HCT116 (cell line): Measurements from ENCODE around the gene WBP1. TPM values are rescaled to one million over a fixed set of nuclear protein-coding genes. Genes with fewer than 3 reads are reported as not detected.

Experiments
- ATAC-seq: fragments of 200-7000 bp; cut with Tn5 transposase; 2 replicates; pipeline ENCODE4 v1.9.1; 2020; ENCODE audit warnings: mild to moderate bottlenecking, moderate library complexity
- BruUV-seq: library from RNA; stranded (reverse); fragments of 400-500 nt; replicated peaks from 2 replicates; lab custom pipeline; 2021; lab: Mats Ljungman, UMichigan
- CTCF ChIA-PET: fragments of 300-600 bp; sonication (Branson Sonifier 250); formaldehyde crosslinking; loops from one replicate; lab custom pipeline; 2021; ENCODE audit warnings: antibody characterized with exemption; lab: Charles Lee
- POLR2A ChIA-PET: fragments of 300-600, 350-600 bp; sonication (Branson Sonifier 250); formaldehyde crosslinking; loops from one replicate; lab custom pipeline; 2021; ENCODE audit warnings: antibody characterized with exemption; lab: Charles Lee
- RAD21 ChIA-PET, 2 experiments: fragments of 300-600 bp; sonication (Branson Sonifier 250); formaldehyde crosslinking; loops; one replicate each; lab custom pipeline; 2023; ENCODE audit warnings: low total read pairs in 2 of 2; ENCODE audit not compliant: uncharacterized antibody in 2 of 2, unreplicated experiment in 2 of 2, low non-redundant PET in 1 of 2; lab: Charles Lee
- DNase-seq: peaks from one replicate; pipeline ENCODE4 v3.0.0-alpha.2; 2010; ENCODE audit warnings: low read depth, low spot score
- H2AFZ ChIP-seq: fragments of 200-600 bp; shearing (Covaris generic), sonication (generic); 2 replicates; pipeline ENCODE4 v1.6.1; 2017; ENCODE audit warnings: low read depth, mixed run types, mixed read lengths, antibody characterized with exemption, low read length; ENCODE audit not compliant: poor library complexity, severe bottlenecking
- H3K27ac ChIP-seq: 2 replicates; pipeline ENCODE4 v1.5.1; 2012; ENCODE audit warnings: low read depth, low read length
- H3K27me3 ChIP-seq: fragments of 200-600 bp; sonication (generic); 2 replicates; pipeline ENCODE4 v1.6.1; 2016; ENCODE audit warnings: mixed run types, low read length, mixed read lengths; ENCODE audit not compliant: insufficient read depth
- H3K36me3 ChIP-seq, 2 experiments: fragments of 200-500 bp in 1 of 2; fragments of 200-600 bp in 1 of 2; sonication (Bioruptor generic) in 1 of 2; sonication (generic) in 1 of 2; 2 replicates each; pipeline versions ENCODE4 v1.5.1 to v1.6.1; 2014 to 2016; ENCODE audit warnings: low read length in 2 of 2, inconsistent platforms in 1 of 2, mixed read lengths in 1 of 2, mixed run types in 1 of 2; ENCODE audit not compliant: insufficient read depth in 2 of 2, control insufficient read depth in 1 of 2
- H3K4me1 ChIP-seq, 2 experiments: fragments of 200-600 bp in 1 of 2; sonication (generic) in 1 of 2; 2 replicates each; pipeline versions ENCODE4 v1.5.1 to v1.6.1; 2012 to 2017; ENCODE audit warnings: low read length in 2 of 2, inconsistent platforms in 1 of 2, mild to moderate bottlenecking in 1 of 2, mixed read lengths in 1 of 2, mixed run types in 1 of 2, moderate library complexity in 1 of 2; ENCODE audit not compliant: insufficient read depth in 2 of 2, control insufficient read depth in 1 of 2
- H3K4me2 ChIP-seq: fragments of 200-600 bp; sonication (generic); 2 replicates; pipeline ENCODE4 v1.6.1; 2017; ENCODE audit warnings: mixed run types, low read length, mixed read lengths
- H3K4me3 ChIP-seq, 2 experiments: fragments of 200-600 bp in 1 of 2; sonication (generic) in 1 of 2; replicated peaks in 1 of 2; 2 replicates each; pipeline ENCODE4 v1.5.1; 2011 to 2016; ENCODE audit warnings: low read length in 2 of 2, control low read depth in 1 of 2, low read depth in 1 of 2, mild to moderate bottlenecking in 1 of 2, mixed read lengths in 1 of 2, mixed run types in 1 of 2
- H3K79me2 ChIP-seq: fragments of 200-600 bp; sonication (generic); 2 replicates; pipeline ENCODE4 v1.6.1; 2017; ENCODE audit warnings: mild to moderate bottlenecking, mixed run types, low read length, moderate library complexity, mixed read lengths; ENCODE audit not compliant: insufficient read depth
- H3K9ac ChIP-seq: fragments of 200-600 bp; sonication (generic); 2 replicates; pipeline ENCODE4 v1.6.1; 2016; ENCODE audit warnings: low read length, mixed read lengths
- H3K9me2 ChIP-seq: fragments of 200-600 bp; sonication (generic), shearing (Covaris generic); 2 replicates; pipeline ENCODE4 v1.6.1; 2017; ENCODE audit warnings: mixed run types, mild to moderate bottlenecking, moderate library complexity; ENCODE audit not compliant: insufficient read depth
- H3K9me3 ChIP-seq, 2 experiments: fragments of 200-500 bp in 1 of 2; fragments of 200-600 bp in 1 of 2; sonication (Bioruptor generic) in 1 of 2; sonication (generic) in 1 of 2; 2 replicates each; pipeline ENCODE4 v1.6.1; 2014 to 2017; ENCODE audit warnings: low read length in 2 of 2, mixed read lengths in 2 of 2, inconsistent platforms in 1 of 2, low read depth in 1 of 2, mild to moderate bottlenecking in 1 of 2, mixed run types in 1 of 2, moderate library complexity in 1 of 2; ENCODE audit not compliant: control insufficient read depth in 1 of 2, insufficient read depth in 1 of 2
- H4K20me1 ChIP-seq: fragments of 200-600 bp; sonication (generic), shearing (Covaris generic); 2 replicates; pipeline ENCODE4 v1.6.1; 2017; ENCODE audit warnings: mixed run types, mild to moderate bottlenecking, moderate library complexity; ENCODE audit not compliant: insufficient read depth
- CEBPB ChIP-seq: IDR thresholded peaks from 2 replicates; pipeline ENCODE4 v1.6.1; 2012; ENCODE audit warnings: low read depth
- ELF1 ChIP-seq: IDR thresholded peaks from 2 replicates; pipeline ENCODE4 v1.6.1; 2012; ENCODE audit warnings: low read depth, borderline replicate concordance
- EZH2phosphoT487 ChIP-seq: fragments of 200-600 bp; IDR thresholded peaks from 2 replicates; pipeline ENCODE4 v1.6.1; 2018; ENCODE audit warnings: antibody characterized with exemption, borderline replicate concordance
- JUND ChIP-seq: IDR thresholded peaks from 2 replicates; pipeline ENCODE4 v1.6.1; 2012
- POLR2A ChIP-seq: IDR thresholded peaks from 2 replicates; pipeline ENCODE4 v1.7.0; 2011; ENCODE audit warnings: borderline replicate concordance; ENCODE audit not compliant: insufficient read depth, insufficient read length; ENCODE audit errors: extremely low read depth
- RAD21 ChIP-seq: IDR thresholded peaks from 2 replicates; pipeline ENCODE4 v1.6.1; 2012; ENCODE audit warnings: low read depth, mild to moderate bottlenecking
- SP1 ChIP-seq: IDR thresholded peaks from 2 replicates; pipeline ENCODE4 v1.6.1; 2012; ENCODE audit warnings: low read depth
- SRF ChIP-seq: IDR thresholded peaks from 2 replicates; pipeline ENCODE4 v1.6.1; 2012; ENCODE audit warnings: low read depth
- TCF7L2 ChIP-seq: IDR thresholded peaks from 2 replicates; pipeline ENCODE4 v1.7.0; 2011; ENCODE audit warnings: borderline replicate concordance, inconsistent platforms; ENCODE audit not compliant: insufficient read depth, insufficient read length; ENCODE audit errors: extremely low read depth
- ZFX ChIP-seq: fragments of 450-650 bp; IDR thresholded peaks from 2 replicates; pipeline ENCODE4 v1.6.1; 2017
- ZNF274 ChIP-seq: fragments of 200-500 bp; sonication (Bioruptor generic); IDR thresholded peaks from 2 replicates; pipeline ENCODE4 v1.6.1; 2014; ENCODE audit warnings: mild to moderate bottlenecking, low read depth, low read length, inconsistent platforms
- intact Hi-C: fragments of 100-400 bp; cut with micrococcal nuclease; formaldehyde crosslinking; loops from 2 replicates; pipeline ENCODE4 v1.10.0; 2022
- total RNA-seq: library from RNA; stranded (reverse); gene quantifications from one replicate; pipeline ENCODE4 v1.2.1, GENCODE V29; 2021; ENCODE audit not compliant: unreplicated experiment
- TF ChIP-seq, protein P1 (sequence below): IDR thresholded peaks from 2 replicates; pipeline ENCODE4 v1.6.1; 2011; ENCODE audit warnings: mild to moderate bottlenecking, low read length, moderate library complexity; ENCODE audit not compliant: insufficient replicate concordance; ENCODE audit errors: extremely low read depth
- TF ChIP-seq, protein P2 (sequence below): IDR thresholded peaks from 2 replicates; pipeline ENCODE4 v1.6.1; 2012
- TF ChIP-seq, protein P3 (sequence below): IDR thresholded peaks from 2 replicates; pipeline ENCODE4 v1.6.1; 2012; ENCODE audit warnings: low read depth

Gene WBP1
- total RNA-seq, 1 experiment from 2014 or later = 64.7 TPM

DNA sequence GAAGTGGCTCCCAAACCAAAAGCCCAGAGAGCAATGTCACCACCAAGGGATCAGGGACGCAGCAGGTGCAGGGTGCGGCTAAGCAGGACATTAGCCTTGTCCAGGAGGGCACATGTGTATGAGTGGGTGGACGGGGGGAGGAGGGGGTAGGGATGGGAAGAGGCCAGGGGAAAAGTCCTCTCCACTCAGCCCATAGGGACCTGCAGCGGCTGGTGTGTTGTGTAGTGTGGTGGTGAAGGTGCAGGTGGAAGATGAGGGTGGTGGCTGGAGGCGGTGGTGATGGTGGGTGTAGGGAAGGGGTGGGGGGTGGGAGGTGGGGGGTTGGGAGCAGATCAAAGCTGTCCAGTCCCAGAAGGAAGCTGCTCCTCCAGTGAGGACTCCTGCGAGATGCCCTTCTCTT is 40.5 kb upstream of the WBP1 start:
- Histone ChIP-seq H2AFZ (no peak overlapping the region), H3K27me3 (no peaks in the 10 kb centered on the region), H3K9me2 (no peaks in the 10 kb centered on the region), H3K27ac (no peak overlapping the region), H3K9ac (no peak overlapping the region), H4K20me1 (no peaks in the 10 kb centered on the region), H3K9me3 (no peaks in the 10 kb centered on the region), H3K4me1 (peaks cover 0 to 21% of the 10 kb centered on the region in 2 experiments; a peak in 3 of 4 replicates), H3K4me3 (no peak overlapping the region), H3K4me2 (no peak overlapping the region), H3K79me2 (no peaks in the 10 kb centered on the region), H3K36me3 (no peaks in the 10 kb centered on the region)
- RAD21 ChIA-PET = no interaction called here
- intact Hi-C loops = no loop called here
- no TSS peak for BruUV-seq
- CTCF ChIA-PET = no interaction called here
- DNase-seq = no peak
- POLR2A ChIA-PET = no interaction called here
- ATAC-seq = no peak
- TF ChIP-seq, protein P1, sequence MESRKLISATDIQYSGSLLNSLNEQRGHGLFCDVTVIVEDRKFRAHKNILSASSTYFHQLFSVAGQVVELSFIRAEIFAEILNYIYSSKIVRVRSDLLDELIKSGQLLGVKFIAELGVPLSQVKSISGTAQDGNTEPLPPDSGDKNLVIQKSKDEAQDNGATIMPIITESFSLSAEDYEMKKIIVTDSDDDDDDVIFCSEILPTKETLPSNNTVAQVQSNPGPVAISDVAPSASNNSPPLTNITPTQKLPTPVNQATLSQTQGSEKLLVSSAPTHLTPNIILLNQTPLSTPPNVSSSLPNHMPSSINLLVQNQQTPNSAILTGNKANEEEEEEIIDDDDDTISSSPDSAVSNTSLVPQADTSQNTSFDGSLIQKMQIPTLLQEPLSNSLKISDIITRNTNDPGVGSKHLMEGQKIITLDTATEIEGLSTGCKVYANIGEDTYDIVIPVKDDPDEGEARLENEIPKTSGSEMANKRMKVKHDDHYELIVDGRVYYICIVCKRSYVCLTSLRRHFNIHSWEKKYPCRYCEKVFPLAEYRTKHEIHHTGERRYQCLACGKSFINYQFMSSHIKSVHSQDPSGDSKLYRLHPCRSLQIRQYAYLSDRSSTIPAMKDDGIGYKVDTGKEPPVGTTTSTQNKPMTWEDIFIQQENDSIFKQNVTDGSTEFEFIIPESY = no peak
- TF ChIP-seq, protein P2, sequence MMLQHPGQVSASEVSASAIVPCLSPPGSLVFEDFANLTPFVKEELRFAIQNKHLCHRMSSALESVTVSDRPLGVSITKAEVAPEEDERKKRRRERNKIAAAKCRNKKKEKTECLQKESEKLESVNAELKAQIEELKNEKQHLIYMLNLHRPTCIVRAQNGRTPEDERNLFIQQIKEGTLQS = no peak
- TF ChIP-seq CEBPB = no peak
- no peak for TF ChIP-seq JUND
- TF ChIP-seq SRF = no peak
- TF ChIP-seq SP1 = no peak

DNA sequence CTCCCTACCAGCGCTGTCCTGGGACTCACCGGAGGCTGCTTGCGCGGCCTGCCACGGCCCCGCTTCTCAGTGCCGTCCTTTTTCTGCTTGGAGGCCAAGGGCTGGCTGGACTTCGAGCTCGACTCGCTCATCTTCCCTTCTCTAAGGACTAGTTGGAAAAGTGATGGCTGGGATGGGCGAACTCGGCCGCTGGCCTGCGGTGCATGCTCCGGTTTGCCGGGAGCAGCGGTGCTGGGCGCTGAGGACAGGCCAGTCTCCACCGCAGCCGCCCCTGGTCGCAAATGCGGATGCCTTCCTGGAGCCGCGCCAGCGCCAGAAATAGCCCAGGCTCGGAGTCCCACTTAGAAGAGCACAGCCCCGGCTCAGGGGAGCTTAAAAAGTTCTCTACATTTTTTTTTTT is 39.9 kb upstream of the WBP1 start:
- POLR2A ChIA-PET = no interaction called here
- no peak overlapping the region for H3K4me3 ChIP-seq
- no peaks in the 10 kb centered on the region for H4K20me1 ChIP-seq
- no peaks in the 10 kb centered on the region for H3K36me3 ChIP-seq
- H3K4me2 ChIP-seq = no peak overlapping the region
- peaks cover 0 to 21% of the 10 kb centered on the region in 2 experiments; a peak in 3 of 4 replicates for H3K4me1 ChIP-seq
- H2AFZ ChIP-seq = no peak overlapping the region
- intact Hi-C loops = no loop called here
- H3K27me3 ChIP-seq = no peaks in the 10 kb centered on the region
- CTCF ChIA-PET = no interaction called here
- TF ChIP-seq, protein P2 = no peak
- TF ChIP-seq, protein P3, sequence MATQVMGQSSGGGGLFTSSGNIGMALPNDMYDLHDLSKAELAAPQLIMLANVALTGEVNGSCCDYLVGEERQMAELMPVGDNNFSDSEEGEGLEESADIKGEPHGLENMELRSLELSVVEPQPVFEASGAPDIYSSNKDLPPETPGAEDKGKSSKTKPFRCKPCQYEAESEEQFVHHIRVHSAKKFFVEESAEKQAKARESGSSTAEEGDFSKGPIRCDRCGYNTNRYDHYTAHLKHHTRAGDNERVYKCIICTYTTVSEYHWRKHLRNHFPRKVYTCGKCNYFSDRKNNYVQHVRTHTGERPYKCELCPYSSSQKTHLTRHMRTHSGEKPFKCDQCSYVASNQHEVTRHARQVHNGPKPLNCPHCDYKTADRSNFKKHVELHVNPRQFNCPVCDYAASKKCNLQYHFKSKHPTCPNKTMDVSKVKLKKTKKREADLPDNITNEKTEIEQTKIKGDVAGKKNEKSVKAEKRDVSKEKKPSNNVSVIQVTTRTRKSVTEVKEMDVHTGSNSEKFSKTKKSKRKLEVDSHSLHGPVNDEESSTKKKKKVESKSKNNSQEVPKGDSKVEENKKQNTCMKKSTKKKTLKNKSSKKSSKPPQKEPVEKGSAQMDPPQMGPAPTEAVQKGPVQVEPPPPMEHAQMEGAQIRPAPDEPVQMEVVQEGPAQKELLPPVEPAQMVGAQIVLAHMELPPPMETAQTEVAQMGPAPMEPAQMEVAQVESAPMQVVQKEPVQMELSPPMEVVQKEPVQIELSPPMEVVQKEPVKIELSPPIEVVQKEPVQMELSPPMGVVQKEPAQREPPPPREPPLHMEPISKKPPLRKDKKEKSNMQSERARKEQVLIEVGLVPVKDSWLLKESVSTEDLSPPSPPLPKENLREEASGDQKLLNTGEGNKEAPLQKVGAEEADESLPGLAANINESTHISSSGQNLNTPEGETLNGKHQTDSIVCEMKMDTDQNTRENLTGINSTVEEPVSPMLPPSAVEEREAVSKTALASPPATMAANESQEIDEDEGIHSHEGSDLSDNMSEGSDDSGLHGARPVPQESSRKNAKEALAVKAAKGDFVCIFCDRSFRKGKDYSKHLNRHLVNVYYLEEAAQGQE = no peak
- TF ChIP-seq POLR2A = no peak
- no peak for TF ChIP-seq JUND
- no peak for TF ChIP-seq EZH2phosphoT487
- no peak for TF ChIP-seq RAD21
- TF ChIP-seq ELF1 = no peak
- TF ChIP-seq ZNF274 = no peak
- TF ChIP-seq CEBPB = no peak
- TF ChIP-seq TCF7L2 = no peak
- no peak for TF ChIP-seq ZFX
- no peaks in the 10 kb centered on the region for H3K9me3 ChIP-seq
- no TSS peak for BruUV-seq
- ATAC-seq (no peak), DNase-seq (no peak)
- RAD21 ChIA-PET = no interaction called here
- H3K9ac ChIP-seq = no peak overlapping the region
- H3K9me2 ChIP-seq = no peaks in the 10 kb centered on the region
- no peak overlapping the region for H3K27ac ChIP-seq
- no peaks in the 10 kb centered on the region for H3K79me2 ChIP-seq
